Activated CD8-positive, alpha-beta memory T cell treated with anti-CD3 and anti-CD28 coated beads for 48 hours (primary cell): ENCODE data around the gene PSTK.

Experiments
- DNase-seq, 3 experiments: peaks; one replicate each; pipeline ENCODE4 v3.0.0-alpha.2; 2020; ENCODE audit warnings: low read depth in 2 of 3, low spot score in 2 of 3

The PSTK gene

GRCh38 chr10:123018531-123018930, 38.3 kb downstream of the PSTK start:
- no peak for DNase-seq

- DNase-seq = no peak
Observed at GRCh38 chr10:123019264-123019663, 39.1 kb downstream of the PSTK start.

GRCh38 chr10:123019941-123020703, 39.9 kb downstream of the PSTK start:
- no peak for DNase-seq

GRCh38 chr10:123021517-123021916, 41.3 kb downstream of the PSTK start:
- no peak for DNase-seq

DNA sequence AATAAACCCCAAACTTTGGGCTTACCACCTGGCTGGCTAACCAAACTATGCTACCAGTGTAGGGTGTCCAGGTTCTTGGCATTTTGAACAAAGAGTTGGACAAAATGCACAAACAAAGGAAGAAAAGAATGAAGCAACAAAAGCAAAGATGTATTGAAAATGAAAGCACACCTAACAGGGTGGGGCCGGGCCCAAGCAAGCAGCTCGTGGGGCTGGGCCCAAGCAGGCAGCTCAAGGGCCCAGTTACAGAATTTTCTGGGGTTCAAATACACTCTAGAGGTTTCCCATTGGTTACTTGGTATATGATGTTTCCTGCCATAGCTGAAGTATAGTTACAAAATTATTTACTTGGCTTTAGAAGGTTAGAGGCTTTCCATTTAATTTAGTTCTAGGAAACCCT, 44.3 kb downstream of the PSTK start:
- no peak for DNase-seq

GRCh38 chr10:123026302-123026701, 46.1 kb downstream of the PSTK start:
- no peak for DNase-seq

- no peak for DNase-seq
Observed at GRCh38 chr10:123027861-123028260, 47.7 kb downstream of the PSTK start.

DNA sequence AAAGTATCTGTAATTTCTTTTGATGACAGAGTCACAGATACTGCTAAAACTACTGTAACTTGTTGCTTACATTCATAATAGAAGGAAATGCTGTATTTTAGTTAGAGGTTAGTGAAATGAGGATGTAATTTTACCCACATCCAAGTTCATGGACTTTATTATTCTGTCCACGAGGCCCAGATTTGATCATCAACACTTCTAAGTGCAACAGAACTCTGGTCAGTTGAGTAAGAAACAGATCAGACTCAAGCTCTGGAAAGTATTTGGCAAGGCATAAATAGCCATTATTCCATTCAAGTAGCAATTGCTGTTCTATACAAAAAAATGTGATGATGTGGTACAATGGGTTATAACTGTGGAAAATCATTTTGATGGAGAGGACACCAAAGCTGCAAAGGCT, 50.9 kb downstream of the PSTK start:
- no peak for DNase-seq

- DNase-seq = no peak
Observed at GRCh38 chr10:123034332-123034731, 54.1 kb downstream of the PSTK start.

- DNase-seq = no peak
Observed at GRCh38 chr10:123035467-123036086, 55.4 kb downstream of the PSTK start.

DNA sequence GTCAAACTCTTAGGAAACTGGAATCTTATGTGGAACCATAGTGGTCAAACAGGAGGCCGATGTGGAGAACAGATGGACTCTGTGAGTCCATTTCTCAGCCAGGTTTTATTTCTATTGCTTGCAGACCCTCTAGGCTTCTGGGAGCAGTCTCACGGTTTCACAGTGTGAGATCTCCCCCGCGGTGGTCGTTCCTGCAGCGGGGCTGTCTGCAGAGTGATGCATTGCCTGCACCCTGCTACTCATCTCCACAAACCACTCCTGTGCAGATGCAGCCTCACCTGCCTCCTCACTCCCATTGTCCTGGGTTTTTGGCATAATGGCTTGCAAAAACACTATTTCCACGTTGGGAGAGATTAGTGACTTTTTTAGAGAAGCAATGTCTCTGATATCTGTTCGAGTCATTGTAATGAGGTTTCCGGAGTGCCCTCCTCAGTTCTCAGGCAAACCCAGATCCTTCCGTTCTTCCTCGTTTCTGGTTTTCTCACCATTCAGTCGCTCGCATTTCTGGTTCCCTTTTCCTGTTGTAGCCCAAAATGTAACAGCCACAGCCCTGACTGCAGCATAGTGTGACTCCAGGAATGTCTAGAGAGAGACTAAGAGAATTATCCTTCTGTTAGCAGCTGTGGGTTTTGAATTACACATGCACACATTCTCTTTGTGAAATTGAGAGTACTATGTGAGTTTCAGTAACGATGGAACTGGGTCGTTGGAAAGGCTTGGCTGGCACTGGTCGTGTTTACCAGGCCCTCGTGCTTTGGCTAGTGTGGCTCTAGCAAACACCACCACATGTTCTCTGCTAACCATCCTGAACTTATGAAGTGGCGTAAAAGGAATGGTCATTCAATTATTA, 58.8 kb downstream of the PSTK start:
- DNase-seq = no peak

- no peak for DNase-seq
Observed at GRCh38 chr10:123039632-123039930, 59.4 kb downstream of the PSTK start.
